ENCODE results near the gene C17orf113.
"Not testable (repeated sequence)": the region's sequence is repeated elsewhere in the genome, so short reads cannot be mapped to it uniquely, and the experiment has no call there.

The C17orf113 gene

DNA sequence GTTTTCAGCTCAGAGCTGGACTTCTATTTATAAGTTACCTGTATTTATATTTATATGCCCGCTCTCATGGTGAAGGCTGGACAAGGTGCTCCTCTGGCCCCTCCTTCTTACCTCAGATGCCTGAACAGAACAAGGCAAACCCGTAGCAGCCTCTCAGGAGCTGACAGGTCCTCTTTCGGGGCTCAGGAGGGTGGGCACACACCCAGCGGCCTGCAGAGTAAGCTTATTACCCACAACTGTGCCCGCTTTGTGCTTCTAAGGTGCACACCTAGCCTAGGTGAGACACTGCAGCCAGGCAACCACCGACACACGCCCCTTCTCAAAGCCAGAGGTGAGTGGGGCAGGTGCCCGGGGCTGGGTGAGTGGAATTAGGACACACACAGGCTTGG, 25.2 kb downstream of the C17orf113 start:
- Histone ChIP-seq H3K36me3 (ENCODE audit: insufficient read depth, low read length) (peaks cover 9% of the 10 kb centered on the region; the same call in 1 of the 2 replicates), H3K4me1 (ENCODE audit: control insufficient read depth, insufficient read depth, low read length, unreplicated experiment) (peaks cover 43% of the 10 kb centered on the region), H3K27me3 (ENCODE audit: insufficient read depth, low read length) (no peaks in the 10 kb centered on the region), H3K79me2 (ENCODE audit: control insufficient read depth, insufficient read depth, low read length, unreplicated experiment) (peaks cover 13% of the 10 kb centered on the region), H2AFZ (ENCODE audit: low read length, unreplicated experiment) (no peak overlapping the region), H3K27ac (ENCODE audit: low read depth, low read length) (peak overlapping the region; percentile 60), H3K4me3 (ENCODE audit: low read depth, low read length) (0 out of 2 replicates have a peak overlapping the region, but pooled peaks have one; percentile 19)

DNA sequence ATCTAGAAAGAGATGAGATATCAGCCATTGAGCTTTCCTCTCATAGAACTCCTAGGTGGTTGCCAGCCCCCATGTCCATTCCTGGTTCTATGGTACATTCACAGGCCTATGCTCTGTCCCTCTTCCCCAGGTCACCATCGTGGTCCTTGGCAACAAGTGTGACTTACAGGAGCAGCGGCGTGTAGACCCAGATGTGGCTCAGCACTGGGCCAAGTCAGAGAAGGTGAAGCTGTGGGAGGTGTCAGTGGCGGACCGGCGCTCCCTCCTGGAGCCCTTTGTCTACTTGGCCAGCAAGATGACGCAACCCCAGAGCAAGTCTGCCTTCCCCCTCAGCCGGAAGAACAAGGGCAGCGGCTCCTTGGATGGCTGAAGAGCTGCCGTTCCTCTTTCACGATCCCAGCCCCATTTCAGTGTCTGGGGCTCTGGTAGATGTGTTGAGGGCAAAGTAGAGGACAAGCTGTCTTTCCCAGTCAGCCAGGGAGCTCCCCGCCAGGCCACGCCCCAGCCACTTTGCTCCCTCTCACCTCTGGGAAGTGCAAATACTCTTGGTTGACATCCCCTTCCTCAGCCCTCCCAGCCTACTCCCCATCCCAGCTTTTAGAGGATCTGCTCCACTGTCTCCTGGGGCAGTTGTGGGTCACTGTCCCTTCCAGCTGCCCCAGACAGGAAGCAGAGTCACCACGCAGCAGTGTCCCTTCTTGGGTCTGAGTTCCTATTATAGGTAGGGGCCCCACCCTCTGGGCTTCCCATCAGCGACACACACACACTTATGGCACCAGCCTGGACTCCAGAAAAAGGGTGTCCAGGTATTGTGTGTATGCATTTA, 26.7 kb downstream of the C17orf113 start:
- Histone ChIP-seq H3K4me1 (ENCODE audit: control insufficient read depth, insufficient read depth, low read length, unreplicated experiment) (peaks cover 43% of the 10 kb centered on the region), H3K27ac (ENCODE audit: low read depth, low read length) (peak overlapping the region; percentile 60), H2AFZ (ENCODE audit: low read length, unreplicated experiment) (no peak overlapping the region)

DNA sequence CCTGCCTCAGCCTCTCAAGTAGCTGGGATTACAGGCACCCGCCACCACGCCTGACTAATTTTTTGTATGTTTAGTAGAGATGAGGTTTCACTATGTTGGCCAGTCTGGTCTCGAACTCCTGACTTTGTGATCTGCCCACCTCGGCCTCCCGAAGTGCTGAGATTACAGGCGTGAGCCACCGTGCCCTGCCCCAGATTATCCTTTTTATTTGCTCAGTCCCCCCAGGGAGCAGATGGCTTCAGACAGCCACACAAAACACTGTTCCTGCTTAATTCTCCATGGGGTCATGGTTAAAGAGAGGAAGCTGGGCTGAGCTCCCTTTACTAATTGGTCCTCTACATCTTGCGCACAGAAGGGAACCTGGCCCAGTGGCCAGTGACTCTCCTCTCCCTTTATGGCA, 29.6 kb downstream of the C17orf113 start:
- not testable (repeated sequence) for H3K27ac ChIP-seq (ENCODE audit: low read depth, low read length); H3K27me3 ChIP-seq (ENCODE audit: insufficient read depth, low read length); H2AFZ ChIP-seq (ENCODE audit: low read length, unreplicated experiment); H3K36me3 ChIP-seq (ENCODE audit: insufficient read depth, low read length)
- peak overlapping the region; percentile 97 for H3K4me3 ChIP-seq (ENCODE audit: low read depth, low read length)
- peaks cover 29% of the 10 kb centered on the region for H3K4me1 ChIP-seq (ENCODE audit: control insufficient read depth, insufficient read depth, low read length, unreplicated experiment)
- peaks cover 29% of the 10 kb centered on the region for H3K79me2 ChIP-seq (ENCODE audit: control insufficient read depth, insufficient read depth, low read length, unreplicated experiment)

More for the DNA sequence above, 26.7 kb downstream of the C17orf113 start:
- Histone ChIP-seq H3K79me2 (ENCODE audit: control insufficient read depth, insufficient read depth, low read length, unreplicated experiment) (peaks cover 15% of the 10 kb centered on the region), H3K27me3 (ENCODE audit: insufficient read depth, low read length) (no peaks in the 10 kb centered on the region), H3K36me3 (ENCODE audit: insufficient read depth, low read length) (peaks cover 9% of the 10 kb centered on the region; the same call in 1 of the 2 replicates), H3K4me3 (ENCODE audit: low read depth, low read length) (no peak overlapping the region)

DNA sequence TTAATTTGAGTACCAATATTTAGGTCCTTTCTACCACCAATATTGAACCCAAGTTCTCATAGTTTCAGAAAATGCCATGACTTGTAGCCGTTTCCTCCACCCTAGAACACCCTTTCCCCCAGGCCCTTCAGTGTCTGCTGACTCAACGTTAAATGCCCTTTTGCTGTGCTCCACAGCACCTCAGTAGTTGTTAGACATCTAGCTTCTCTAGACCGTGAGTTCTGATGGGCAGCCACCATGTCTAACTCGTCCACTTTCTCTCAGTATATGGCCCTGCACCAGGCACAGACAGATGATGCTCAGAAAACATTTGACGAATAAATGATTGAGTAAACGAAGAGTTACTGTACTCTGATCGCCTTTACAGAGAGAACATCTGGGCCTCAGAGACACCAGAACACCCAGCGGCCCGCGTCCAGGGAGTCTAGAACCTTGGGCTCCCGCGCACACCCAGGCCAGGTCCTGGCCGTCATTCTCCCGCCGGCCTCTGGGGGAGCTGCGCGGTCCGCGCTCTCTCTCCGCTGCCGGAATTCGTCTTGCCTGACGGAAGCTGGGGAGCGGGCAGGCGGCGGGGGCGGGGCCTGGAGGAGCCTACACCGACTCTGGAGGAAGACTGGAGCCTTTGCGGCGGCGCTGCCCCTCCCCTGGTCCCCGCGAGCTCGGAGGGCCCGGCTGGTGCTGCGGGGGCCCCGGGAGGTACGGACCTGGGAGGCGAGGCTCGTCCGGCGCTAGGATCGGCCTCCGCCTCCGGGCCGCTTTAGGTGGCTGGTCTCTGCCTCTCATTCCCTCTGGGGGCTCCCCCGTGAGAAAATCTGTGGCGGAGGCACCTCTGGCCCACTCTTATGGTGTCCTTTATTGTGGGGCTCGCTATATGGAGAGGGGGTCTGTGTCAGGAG, 30.6 kb downstream of the C17orf113 start, which contains the start of gene NKIRAS2:
NKIRAS2 (plus strand) TSS at position 582 of the 896 bp plus-strand sequence. CDS start 1,488 bp downstream, outside the sequence.
- Histone ChIP-seq H3K4me1 (ENCODE audit: control insufficient read depth, insufficient read depth, low read length, unreplicated experiment) (peaks cover 20% of the 10 kb centered on the region), H3K79me2 (ENCODE audit: control insufficient read depth, insufficient read depth, low read length, unreplicated experiment) (peaks cover 40% of the 10 kb centered on the region), H3K27ac (ENCODE audit: low read depth, low read length) (peak within 1 kb of the TSS; percentile 49), H3K27me3 (ENCODE audit: insufficient read depth, low read length) (no peaks in the 10 kb centered on the region), H2AFZ (ENCODE audit: low read length, unreplicated experiment) (peak within 1 kb of the TSS; percentile 67), H3K36me3 (ENCODE audit: insufficient read depth, low read length) (peaks cover 9% of the 10 kb centered on the region; the same call in 1 of the 2 replicates), H3K4me3 (ENCODE audit: low read depth, low read length) (peak within 1 kb of the TSS; percentile 97)

DNA sequence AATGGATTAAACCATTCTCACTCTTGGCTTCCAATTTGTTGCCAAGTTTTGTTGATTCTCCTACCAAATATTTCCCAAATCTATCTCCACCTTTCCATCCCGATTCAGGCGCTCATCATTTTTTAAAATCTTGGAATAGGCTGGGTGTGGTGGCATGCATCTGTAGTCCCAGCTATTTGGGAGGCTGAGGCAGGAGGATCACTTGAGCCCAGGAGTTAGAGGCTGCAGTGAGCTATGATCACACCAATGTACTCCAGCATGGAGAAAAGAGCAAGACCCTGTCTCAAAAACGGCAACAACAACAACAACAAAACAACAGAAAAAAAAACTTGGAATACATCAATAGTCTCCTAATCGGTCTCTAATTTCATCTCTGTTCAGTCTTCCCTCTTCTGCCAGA, 31.4 kb downstream of the C17orf113 start:
- Histone ChIP-seq H3K4me1 (ENCODE audit: control insufficient read depth, insufficient read depth, low read length, unreplicated experiment) (peaks cover 14% of the 10 kb centered on the region), H3K27me3 (ENCODE audit: insufficient read depth, low read length) (no peaks in the 10 kb centered on the region), H3K79me2 (ENCODE audit: control insufficient read depth, insufficient read depth, low read length, unreplicated experiment) (peaks cover 47% of the 10 kb centered on the region), H3K4me3 (ENCODE audit: low read depth, low read length) (no peak overlapping the region), H3K36me3 (ENCODE audit: insufficient read depth, low read length) (peaks cover 6% of the 10 kb centered on the region; the same call in 1 of the 2 replicates), H3K27ac (ENCODE audit: low read depth, low read length) (no peak overlapping the region), H2AFZ (ENCODE audit: low read length, unreplicated experiment) (no peak overlapping the region)

DNA sequence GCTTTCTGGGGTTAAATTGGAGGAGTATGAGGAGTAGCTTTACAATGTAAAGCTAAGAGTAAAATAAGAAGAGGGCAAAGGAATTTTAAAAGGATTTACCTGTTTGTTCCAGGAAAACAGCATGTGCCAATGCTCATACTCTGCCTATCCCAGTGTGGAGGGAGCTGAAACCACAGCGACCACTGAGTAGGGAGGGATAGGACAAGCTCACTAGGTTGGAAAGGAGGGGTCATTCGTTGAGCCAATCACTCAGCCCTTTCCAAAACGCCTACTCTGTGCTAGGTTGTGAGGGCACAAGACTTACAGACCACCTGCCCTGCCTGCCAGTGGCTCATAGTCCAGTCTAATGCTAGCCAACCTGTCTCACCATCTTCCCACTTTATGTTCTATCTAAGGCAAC, 32.1 kb downstream of the C17orf113 start:
- H3K36me3 ChIP-seq (ENCODE audit: insufficient read depth, low read length), result peaks cover 1% of the 10 kb centered on the region; the same call in 1 of the 2 replicates
- peak overlapping the region; percentile 96 for H3K4me3 ChIP-seq (ENCODE audit: low read depth, low read length)
- peaks cover 9% of the 10 kb centered on the region for H3K4me1 ChIP-seq (ENCODE audit: control insufficient read depth, insufficient read depth, low read length, unreplicated experiment)
- H3K27ac ChIP-seq (ENCODE audit: low read depth, low read length), result peak overlapping the region; percentile 77
- H2AFZ ChIP-seq (ENCODE audit: low read length, unreplicated experiment), result peak overlapping the region; percentile 91
- peaks cover 54% of the 10 kb centered on the region for H3K79me2 ChIP-seq (ENCODE audit: control insufficient read depth, insufficient read depth, low read length, unreplicated experiment)
- H3K27me3 ChIP-seq (ENCODE audit: insufficient read depth, low read length), result no peaks in the 10 kb centered on the region

DNA sequence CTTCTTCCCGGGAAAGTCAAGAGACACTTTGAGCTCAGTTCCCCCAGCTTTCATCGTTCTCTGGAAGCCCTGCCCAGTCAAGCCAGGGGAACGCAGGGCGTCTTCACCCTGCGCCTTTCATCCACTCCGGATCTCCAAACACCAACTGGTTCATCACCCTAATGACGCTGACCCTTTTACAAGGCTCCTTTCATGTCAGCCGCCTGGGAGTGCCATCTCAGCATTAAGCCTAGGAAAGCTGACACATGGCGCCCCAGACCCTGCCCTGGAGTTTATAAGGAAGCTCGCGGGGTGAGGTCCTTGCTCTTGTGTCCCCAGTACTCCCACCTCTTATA, 32.6 kb downstream of the C17orf113 start:
- H3K4me1 ChIP-seq (ENCODE audit: control insufficient read depth, insufficient read depth, low read length, unreplicated experiment), result peaks cover 12% of the 10 kb centered on the region
- peaks cover 59% of the 10 kb centered on the region for H3K79me2 ChIP-seq (ENCODE audit: control insufficient read depth, insufficient read depth, low read length, unreplicated experiment)
- H3K27ac ChIP-seq (ENCODE audit: low read depth, low read length), result peak overlapping the region; percentile 77

DNA sequence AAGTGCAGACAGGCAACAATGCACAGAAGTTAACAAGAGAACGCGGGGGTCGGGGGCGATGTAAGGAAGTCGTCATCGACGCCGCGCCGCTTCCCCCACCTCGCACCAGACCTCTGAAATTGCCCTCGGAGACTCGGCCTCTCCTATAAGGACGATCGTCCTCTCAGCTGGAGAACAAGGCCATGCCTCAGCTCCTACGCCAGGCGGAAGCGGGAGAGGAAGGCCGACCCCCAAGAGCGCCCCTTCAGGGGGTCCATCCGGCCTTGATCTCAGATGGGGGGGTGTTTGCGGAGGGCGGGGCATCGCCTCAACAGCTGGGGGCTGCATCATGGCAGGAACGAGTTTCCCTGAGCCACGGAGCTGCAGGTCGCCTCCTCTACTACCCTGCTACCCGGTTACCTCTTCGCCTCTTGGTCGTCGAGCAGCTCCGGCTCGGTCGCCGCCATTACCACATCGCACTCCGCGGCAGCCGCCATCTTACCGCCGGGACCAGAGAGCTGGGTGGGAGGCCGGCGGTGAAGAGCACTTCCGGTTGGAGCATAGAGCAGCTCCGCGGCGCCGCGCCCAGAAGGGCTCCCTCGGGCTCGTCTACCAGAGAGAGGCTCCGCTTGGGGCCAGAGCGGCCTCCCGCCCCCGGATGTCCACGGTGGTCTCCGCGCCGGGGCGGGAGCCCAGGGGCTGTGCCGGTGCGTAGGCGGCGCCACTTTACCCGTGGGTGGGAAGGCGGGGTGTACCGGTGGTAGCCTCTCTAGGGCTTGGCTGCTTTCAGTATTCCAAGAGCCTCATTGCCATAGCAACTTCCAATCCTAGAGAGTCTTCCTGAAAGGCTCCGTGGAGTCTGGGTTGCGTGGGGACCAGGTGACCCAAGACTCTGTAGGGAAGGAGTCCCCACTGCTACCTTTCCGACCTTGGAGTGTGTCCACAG, 33.2 kb downstream of the C17orf113 start, which contains the start of gene DNAJC7:
DNAJC7 (minus strand) TSS at position 499 of the 925 bp plus-strand sequence; CDS start at position 476, 23 bp downstream.
- peaks cover 65% of the 10 kb centered on the region for H3K79me2 ChIP-seq (ENCODE audit: control insufficient read depth, insufficient read depth, low read length, unreplicated experiment)
- H3K27me3 ChIP-seq (ENCODE audit: insufficient read depth, low read length), result no peaks in the 10 kb centered on the region
- H2AFZ ChIP-seq (ENCODE audit: low read length, unreplicated experiment), result peak within 1 kb of the TSS; percentile 93
- H3K36me3 ChIP-seq (ENCODE audit: insufficient read depth, low read length), result no peaks in the 10 kb centered on the region; the same call in 1 of the 2 replicates
- H3K27ac ChIP-seq (ENCODE audit: low read depth, low read length), result peak within 1 kb of the TSS; percentile 77
- peak within 1 kb of the TSS; percentile 96 for H3K4me3 ChIP-seq (ENCODE audit: low read depth, low read length)
- peaks cover 12% of the 10 kb centered on the region for H3K4me1 ChIP-seq (ENCODE audit: control insufficient read depth, insufficient read depth, low read length, unreplicated experiment)

More for the DNA sequence above, 32.6 kb downstream of the C17orf113 start:
- H3K27me3 ChIP-seq (ENCODE audit: insufficient read depth, low read length), result no peaks in the 10 kb centered on the region
- no peaks in the 10 kb centered on the region; the same call in 1 of the 2 replicates for H3K36me3 ChIP-seq (ENCODE audit: insufficient read depth, low read length)
- H2AFZ ChIP-seq (ENCODE audit: low read length, unreplicated experiment), result peak overlapping the region; percentile 91
- peak overlapping the region; percentile 96 for H3K4me3 ChIP-seq (ENCODE audit: low read depth, low read length)

DNA sequence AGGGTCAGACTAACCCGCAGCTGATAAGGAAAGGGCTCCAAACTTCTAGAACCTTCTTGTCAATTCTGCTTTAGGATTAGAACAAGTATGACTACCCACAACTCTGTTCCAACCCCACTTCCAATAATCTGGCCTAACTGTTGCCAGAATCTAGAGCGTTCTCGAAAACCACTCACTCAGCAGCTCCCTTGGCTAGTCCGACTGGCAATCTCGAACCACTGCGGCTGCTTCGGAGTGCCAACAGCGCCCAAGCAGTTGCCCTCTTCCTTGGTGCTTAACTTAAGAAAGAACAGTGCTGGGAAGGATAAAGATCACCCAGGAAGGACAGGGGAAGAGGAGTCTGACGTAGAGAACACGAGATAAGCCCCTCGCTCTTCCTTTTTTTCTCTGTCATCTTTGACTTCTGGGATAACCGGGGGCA, 34.0 kb downstream of the C17orf113 start:
- H2AFZ ChIP-seq (ENCODE audit: low read length, unreplicated experiment), result peak overlapping the region; percentile 93
- H3K36me3 ChIP-seq (ENCODE audit: insufficient read depth, low read length), result no peaks in the 10 kb centered on the region
- H3K4me1 ChIP-seq (ENCODE audit: control insufficient read depth, insufficient read depth, low read length, unreplicated experiment), result peaks cover 17% of the 10 kb centered on the region
- no peaks in the 10 kb centered on the region for H3K27me3 ChIP-seq (ENCODE audit: insufficient read depth, low read length)
- H3K79me2 ChIP-seq (ENCODE audit: control insufficient read depth, insufficient read depth, low read length, unreplicated experiment), result peaks cover 72% of the 10 kb centered on the region
- H3K4me3 ChIP-seq (ENCODE audit: low read depth, low read length), result peak overlapping the region; percentile 96
- peak overlapping the region; percentile 77 for H3K27ac ChIP-seq (ENCODE audit: low read depth, low read length)

Measured in ACC112 (cell line).